ENCODE results near the gene GAS2L3. TPM values are rescaled to one million over a fixed set of nuclear protein-coding genes. Genes with fewer than 3 reads are reported as not detected.

Gene GAS2L3
- total RNA-seq, 4 donors from 2014 or later = 2.9 to 4.7 (median 4.0) TPM

DNA sequence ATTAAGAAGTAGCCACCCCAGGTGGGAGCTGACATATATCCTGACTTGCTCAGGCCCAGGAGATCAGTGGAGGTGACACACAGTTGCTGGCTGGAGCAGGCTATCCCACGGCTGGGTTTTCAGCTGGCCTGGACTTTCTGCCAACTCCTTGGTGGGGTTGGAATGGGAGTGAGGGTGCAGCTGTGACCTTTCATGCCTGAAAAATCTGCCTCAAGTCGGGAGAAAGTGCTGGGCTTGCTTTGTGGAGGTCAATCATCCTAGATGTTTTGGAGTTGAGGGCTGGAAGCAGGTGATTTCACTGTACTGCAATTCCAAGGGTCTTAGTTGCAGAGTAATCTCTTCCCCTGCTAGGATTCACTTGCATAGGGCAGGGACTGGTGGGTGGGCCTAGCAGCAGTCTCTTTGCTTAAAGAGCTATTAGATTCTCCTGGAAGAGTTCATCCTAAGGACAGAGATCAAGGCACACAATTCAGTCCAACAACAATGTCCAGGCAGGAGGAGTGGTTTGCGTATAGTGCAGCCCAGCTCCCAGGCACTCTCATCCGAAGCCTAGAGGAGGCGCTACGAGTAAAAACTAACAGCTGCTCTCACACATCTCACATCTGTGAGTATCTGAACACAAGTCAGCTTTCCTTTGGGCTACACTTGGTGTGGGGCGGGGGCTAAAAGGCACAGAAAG is 98.1 kb downstream of the GAS2L3 start:
- intact Hi-C loops (cut with DNase I; ENCODE audit: low total_unique reads) = no loop called here
- 78 to 80% methylated on average over 7 of the region's 7 CpGs for WGBS, 2 donors
- DNase-seq (ENCODE audit: low spot score in 2 of 2) = no peak
- no peak for TF ChIP-seq CTCF (IDR thresholded peaks at IDR 0.05)
- TF ChIP-seq POLR2A (IDR thresholded peaks at IDR 0.05) = no peak
- H3K4me3 ChIP-seq (ENCODE audit: low read depth, poor library complexity, severe bottlenecking) = no peak overlapping the region

DNA sequence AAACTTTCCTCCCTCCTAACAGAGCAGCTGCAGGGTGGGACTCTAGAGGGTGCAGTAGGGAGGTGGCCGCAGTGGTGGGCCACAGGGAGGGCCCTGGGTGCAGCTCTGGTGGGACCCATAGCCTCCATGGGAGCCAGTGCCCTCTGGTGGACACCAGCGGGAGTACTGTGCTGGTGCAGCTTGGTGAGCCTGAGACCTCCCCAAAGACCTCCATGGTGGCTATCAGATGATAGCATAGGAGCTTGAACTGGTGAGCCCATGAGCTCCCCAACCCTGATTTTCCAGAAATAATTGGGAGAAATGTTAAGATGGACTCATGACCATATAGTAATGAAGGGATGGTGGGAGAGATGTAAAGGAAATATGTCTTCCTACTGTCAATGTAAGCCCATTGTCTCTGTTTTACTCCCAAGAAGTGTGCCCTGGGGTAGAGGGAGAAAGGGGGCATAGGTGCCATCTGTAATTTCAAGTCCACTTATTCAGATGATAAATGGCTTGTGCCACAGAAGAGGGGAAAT is 98.7 kb downstream of the GAS2L3 start:
- TF ChIP-seq POLR2A (IDR thresholded peaks at IDR 0.05) (no peak), CTCF (IDR thresholded peaks at IDR 0.05) (no peak)
- H3K4me3 ChIP-seq (ENCODE audit: low read depth, poor library complexity, severe bottlenecking) = no peak overlapping the region
- WGBS, 2 donors = 39 to 73% methylated on average over 2 of the region's 2 CpGs
- DNase-seq (ENCODE audit: low spot score in 2 of 2) = no peak
- intact Hi-C loops (cut with DNase I; ENCODE audit: low total_unique reads) = no loop called here

- no peak overlapping the region for H3K4me3 ChIP-seq (ENCODE audit: low read depth, poor library complexity, severe bottlenecking)
- intact Hi-C loops (cut with DNase I; ENCODE audit: low total_unique reads) = no loop called here
- 47 to 71% methylated on average over 7 of the region's 7 CpGs for WGBS, 2 donors
- no peak for TF ChIP-seq CTCF (IDR thresholded peaks at IDR 0.05)
- TF ChIP-seq POLR2A (IDR thresholded peaks at IDR 0.05) = no peak
- DNase-seq (ENCODE audit: low spot score in 2 of 2) = no peak
Observed at GRCh38 chr12:100674036-100674888, 100.8 kb downstream of the GAS2L3 start.

Other genes with a start within 250 kb of the GAS2L3 start
- gene SLC17A8, start 216.6 kb upstream of the GAS2L3 start, total RNA-seq = not detected
- not detected for gene NR1H4, start 99.8 kb upstream of the GAS2L3 start, total RNA-seq
- under 1 TPM in 1 of 4 donors, not detected in 3; 0.06 TPM for gene ANO4, start 221.1 kb downstream of the GAS2L3 start, total RNA-seq

All from lower leg skin (tissue), 4 donors.